ENCODE results near the gene FLYWCH2. TPM values are rescaled to one million over a fixed set of nuclear protein-coding genes. Genes with fewer than 3 reads are reported as not detected.

FLYWCH2 gene
- total and polyA plus RNA-seq, 2 experiments from 2014 or later = 30.9 to 45.0 TPM

DNA sequence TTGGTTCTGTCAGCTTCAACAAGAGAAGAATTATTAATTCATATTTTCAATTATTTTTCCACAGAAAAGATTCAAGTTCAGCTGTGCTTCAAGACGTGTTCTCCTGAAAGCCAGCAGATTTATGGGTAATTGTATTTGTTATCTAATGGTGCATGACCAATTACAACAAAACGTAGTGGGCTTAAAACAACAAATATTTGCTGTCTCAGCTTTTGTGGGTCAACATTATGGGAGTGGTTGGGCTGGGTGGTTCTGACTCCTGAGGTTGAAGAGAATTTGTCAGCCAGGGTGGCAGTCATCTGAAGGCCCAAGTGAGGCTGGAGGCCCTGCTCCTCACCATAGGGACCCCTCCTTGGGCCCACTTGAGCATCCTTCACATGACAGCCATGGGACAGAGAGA lies 57.0 kb downstream of the FLYWCH2 start (continued):
- TF ChIP-seq POLR2AphosphoS5 (IDR thresholded peaks at IDR 0.05; ENCODE audit: low read depth) = no peak
- TF ChIP-seq, protein P1, sequence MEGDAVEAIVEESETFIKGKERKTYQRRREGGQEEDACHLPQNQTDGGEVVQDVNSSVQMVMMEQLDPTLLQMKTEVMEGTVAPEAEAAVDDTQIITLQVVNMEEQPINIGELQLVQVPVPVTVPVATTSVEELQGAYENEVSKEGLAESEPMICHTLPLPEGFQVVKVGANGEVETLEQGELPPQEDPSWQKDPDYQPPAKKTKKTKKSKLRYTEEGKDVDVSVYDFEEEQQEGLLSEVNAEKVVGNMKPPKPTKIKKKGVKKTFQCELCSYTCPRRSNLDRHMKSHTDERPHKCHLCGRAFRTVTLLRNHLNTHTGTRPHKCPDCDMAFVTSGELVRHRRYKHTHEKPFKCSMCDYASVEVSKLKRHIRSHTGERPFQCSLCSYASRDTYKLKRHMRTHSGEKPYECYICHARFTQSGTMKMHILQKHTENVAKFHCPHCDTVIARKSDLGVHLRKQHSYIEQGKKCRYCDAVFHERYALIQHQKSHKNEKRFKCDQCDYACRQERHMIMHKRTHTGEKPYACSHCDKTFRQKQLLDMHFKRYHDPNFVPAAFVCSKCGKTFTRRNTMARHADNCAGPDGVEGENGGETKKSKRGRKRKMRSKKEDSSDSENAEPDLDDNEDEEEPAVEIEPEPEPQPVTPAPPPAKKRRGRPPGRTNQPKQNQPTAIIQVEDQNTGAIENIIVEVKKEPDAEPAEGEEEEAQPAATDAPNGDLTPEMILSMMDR (conservative IDR thresholded peaks at IDR 0.05; ENCODE audit: low read depth in 2 of 2) = no peak

DNA sequence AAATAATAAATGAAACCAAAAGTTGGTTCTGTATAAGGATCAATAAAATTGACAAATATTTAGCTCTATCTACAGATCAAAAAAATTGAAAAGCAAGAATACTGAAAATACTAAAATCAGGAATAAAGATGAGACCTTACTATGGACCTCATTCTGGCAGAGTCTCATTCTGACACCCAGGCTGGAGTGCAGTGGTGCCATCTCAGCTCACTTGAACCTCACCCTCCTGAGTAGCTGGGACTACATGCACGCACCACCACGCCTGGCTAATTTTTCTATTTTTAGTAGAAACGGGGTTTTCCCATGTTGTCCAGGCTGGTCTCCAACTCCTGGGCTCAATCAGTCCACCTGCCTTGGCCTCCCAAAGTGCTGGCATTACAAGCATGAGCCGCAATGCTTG lies 59.0 kb downstream of the FLYWCH2 start:
- no peaks in the 10 kb centered on the region for H3K4me1 Mint-ChIP-seq
- no peak overlapping the region for H3K4me2 ChIP-seq
- no peak overlapping the region for H3K4me3 ChIP-seq
- peaks cover 15% of the 10 kb centered on the region; the same call in 2 of the 3 replicates for H3K36me3 Mint-ChIP-seq (ENCODE audit: low read depth)
- no peaks in the 10 kb centered on the region for H3K79me2 ChIP-seq (replicated peaks; ENCODE audit: insufficient read depth)
- H3K27me3 ChIP-seq (ENCODE audit: insufficient read depth) = no peaks in the 10 kb centered on the region
- H3K9me3 Mint-ChIP-seq = no peaks in the 10 kb centered on the region; the same call in 2 of the 3 replicates
- H3K4me1 ChIP-seq (ENCODE audit: insufficient read depth) = no peaks in the 10 kb centered on the region
- ATAC-seq = no peak
- no peaks in the 10 kb centered on the region for H3K36me3 ChIP-seq (ENCODE audit: insufficient read depth)
- DNase-seq (ENCODE audit: low spot score) = no peak
- no peak overlapping the region for H3K27ac Mint-ChIP-seq
- H3K27me3 Mint-ChIP-seq (ENCODE audit: insufficient read depth, low read depth, poor library complexity) = no peaks in the 10 kb centered on the region
- no peaks in the 10 kb centered on the region for H3F3A ChIP-seq (replicated peaks; ENCODE audit: low read depth)
- no peak overlapping the region for H3K4me3 Mint-ChIP-seq
- no peaks in the 10 kb centered on the region for H3K9me2 ChIP-seq (ENCODE audit: insufficient read depth)
- no peak overlapping the region for H2AFZ ChIP-seq
- no peaks in the 10 kb centered on the region for H4K20me1 ChIP-seq (replicated peaks; ENCODE audit: insufficient read depth)
- H3K27ac ChIP-seq (ENCODE audit: low read depth) = no peak overlapping the region
- TF ChIP-seq, protein P2, sequence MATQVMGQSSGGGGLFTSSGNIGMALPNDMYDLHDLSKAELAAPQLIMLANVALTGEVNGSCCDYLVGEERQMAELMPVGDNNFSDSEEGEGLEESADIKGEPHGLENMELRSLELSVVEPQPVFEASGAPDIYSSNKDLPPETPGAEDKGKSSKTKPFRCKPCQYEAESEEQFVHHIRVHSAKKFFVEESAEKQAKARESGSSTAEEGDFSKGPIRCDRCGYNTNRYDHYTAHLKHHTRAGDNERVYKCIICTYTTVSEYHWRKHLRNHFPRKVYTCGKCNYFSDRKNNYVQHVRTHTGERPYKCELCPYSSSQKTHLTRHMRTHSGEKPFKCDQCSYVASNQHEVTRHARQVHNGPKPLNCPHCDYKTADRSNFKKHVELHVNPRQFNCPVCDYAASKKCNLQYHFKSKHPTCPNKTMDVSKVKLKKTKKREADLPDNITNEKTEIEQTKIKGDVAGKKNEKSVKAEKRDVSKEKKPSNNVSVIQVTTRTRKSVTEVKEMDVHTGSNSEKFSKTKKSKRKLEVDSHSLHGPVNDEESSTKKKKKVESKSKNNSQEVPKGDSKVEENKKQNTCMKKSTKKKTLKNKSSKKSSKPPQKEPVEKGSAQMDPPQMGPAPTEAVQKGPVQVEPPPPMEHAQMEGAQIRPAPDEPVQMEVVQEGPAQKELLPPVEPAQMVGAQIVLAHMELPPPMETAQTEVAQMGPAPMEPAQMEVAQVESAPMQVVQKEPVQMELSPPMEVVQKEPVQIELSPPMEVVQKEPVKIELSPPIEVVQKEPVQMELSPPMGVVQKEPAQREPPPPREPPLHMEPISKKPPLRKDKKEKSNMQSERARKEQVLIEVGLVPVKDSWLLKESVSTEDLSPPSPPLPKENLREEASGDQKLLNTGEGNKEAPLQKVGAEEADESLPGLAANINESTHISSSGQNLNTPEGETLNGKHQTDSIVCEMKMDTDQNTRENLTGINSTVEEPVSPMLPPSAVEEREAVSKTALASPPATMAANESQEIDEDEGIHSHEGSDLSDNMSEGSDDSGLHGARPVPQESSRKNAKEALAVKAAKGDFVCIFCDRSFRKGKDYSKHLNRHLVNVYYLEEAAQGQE (IDR thresholded peaks at IDR 0.05; ENCODE audit: unreplicated experiment) = no peak
- TF ChIP-seq, protein P3, sequence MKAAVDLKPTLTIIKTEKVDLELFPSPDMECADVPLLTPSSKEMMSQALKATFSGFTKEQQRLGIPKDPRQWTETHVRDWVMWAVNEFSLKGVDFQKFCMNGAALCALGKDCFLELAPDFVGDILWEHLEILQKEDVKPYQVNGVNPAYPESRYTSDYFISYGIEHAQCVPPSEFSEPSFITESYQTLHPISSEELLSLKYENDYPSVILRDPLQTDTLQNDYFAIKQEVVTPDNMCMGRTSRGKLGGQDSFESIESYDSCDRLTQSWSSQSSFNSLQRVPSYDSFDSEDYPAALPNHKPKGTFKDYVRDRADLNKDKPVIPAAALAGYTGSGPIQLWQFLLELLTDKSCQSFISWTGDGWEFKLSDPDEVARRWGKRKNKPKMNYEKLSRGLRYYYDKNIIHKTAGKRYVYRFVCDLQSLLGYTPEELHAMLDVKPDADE (IDR thresholded peaks at IDR 0.05) = no peak
- TF ChIP-seq EZH2phosphoT487 (IDR thresholded peaks at IDR 0.05; ENCODE audit: unreplicated experiment) (no peak), CREB1 (CRISPR knock-in tag; IDR thresholded peaks at IDR 0.05; ENCODE audit: low read depth) (no peak), ZNF331 (CRISPR knock-in tag; IDR thresholded peaks at IDR 0.05; ENCODE audit: low read depth) (no peak), STAT1 (IDR thresholded peaks at IDR 0.05; ENCODE audit: unreplicated experiment) (no peak), EZH2 (IDR thresholded peaks at IDR 0.05; ENCODE audit: low read depth, unreplicated experiment) (no peak)
- TF ChIP-seq, protein P1 (conservative IDR thresholded peaks at IDR 0.05; ENCODE audit: low read depth in 2 of 2) = no peak
- TF ChIP-seq, protein P4, sequence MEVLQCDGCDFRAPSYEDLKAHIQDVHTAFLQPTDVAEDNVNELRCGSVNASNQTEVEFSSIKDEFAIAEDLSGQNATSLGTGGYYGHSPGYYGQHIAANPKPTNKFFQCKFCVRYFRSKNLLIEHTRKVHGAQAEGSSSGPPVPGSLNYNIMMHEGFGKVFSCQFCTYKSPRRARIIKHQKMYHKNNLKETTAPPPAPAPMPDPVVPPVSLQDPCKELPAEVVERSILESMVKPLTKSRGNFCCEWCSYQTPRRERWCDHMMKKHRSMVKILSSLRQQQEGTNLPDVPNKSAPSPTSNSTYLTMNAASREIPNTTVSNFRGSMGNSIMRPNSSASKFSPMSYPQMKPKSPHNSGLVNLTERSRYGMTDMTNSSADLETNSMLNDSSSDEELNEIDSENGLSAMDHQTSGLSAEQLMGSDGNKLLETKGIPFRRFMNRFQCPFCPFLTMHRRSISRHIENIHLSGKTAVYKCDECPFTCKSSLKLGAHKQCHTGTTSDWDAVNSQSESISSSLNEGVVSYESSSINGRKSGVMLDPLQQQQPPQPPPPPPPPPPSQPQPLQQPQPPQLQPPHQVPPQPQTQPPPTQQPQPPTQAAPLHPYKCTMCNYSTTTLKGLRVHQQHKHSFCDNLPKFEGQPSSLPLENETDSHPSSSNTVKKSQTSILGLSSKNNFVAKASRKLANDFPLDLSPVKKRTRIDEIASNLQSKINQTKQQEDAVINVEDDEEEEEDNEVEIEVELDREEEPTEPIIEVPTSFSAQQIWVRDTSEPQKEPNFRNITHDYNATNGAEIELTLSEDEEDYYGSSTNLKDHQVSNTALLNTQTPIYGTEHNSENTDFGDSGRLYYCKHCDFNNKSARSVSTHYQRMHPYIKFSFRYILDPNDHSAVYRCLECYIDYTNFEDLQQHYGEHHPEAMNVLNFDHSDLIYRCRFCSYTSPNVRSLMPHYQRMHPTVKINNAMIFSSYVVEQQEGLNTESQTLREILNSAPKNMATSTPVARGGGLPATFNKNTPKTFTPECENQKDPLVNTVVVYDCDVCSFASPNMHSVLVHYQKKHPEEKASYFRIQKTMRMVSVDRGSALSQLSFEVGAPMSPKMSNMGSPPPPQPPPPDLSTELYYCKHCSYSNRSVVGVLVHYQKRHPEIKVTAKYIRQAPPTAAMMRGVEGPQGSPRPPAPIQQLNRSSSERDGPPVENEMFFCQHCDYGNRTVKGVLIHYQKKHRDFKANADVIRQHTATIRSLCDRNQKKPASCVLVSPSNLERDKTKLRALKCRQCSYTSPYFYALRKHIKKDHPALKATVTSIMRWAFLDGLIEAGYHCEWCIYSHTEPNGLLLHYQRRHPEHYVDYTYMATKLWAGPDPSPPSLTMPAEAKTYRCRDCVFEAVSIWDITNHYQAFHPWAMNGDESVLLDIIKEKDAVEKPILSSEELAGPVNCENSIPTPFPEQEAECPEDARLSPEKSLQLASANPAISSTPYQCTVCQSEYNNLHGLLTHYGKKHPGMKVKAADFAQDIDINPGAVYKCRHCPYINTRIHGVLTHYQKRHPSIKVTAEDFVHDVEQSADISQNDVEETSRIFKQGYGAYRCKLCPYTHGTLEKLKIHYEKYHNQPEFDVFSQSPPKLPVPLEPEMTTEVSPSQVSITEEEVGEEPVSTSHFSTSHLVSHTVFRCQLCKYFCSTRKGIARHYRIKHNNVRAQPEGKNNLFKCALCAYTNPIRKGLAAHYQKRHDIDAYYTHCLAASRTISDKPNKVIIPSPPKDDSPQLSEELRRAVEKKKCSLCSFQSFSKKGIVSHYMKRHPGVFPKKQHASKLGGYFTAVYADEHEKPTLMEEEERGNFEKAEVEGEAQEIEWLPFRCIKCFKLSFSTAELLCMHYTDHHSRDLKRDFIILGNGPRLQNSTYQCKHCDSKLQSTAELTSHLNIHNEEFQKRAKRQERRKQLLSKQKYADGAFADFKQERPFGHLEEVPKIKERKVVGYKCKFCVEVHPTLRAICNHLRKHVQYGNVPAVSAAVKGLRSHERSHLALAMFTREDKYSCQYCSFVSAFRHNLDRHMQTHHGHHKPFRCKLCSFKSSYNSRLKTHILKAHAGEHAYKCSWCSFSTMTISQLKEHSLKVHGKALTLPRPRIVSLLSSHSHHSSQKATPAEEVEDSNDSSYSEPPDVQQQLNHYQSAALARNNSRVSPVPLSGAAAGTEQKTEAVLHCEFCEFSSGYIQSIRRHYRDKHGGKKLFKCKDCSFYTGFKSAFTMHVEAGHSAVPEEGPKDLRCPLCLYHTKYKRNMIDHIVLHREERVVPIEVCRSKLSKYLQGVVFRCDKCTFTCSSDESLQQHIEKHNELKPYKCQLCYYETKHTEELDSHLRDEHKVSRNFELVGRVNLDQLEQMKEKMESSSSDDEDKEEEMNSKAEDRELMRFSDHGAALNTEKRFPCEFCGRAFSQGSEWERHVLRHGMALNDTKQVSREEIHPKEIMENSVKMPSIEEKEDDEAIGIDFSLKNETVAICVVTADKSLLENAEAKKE (CRISPR knock-in tag; IDR thresholded peaks at IDR 0.05) = no peak
